H1 (cell line): Measurements from ENCODE around the gene MEIS2.

Experiments used
- BRCA1 ChIP-seq: IDR thresholded peaks from 2 replicates; pipeline ENCODE4 v1.6.1; 2012; ENCODE audit warnings: low read depth, low read length, improper control_type of control experiment
- CHD2 ChIP-seq: IDR thresholded peaks from 2 replicates; pipeline ENCODE4 v1.6.1; 2012; ENCODE audit warnings: low read length, improper control_type of control experiment
- EZH2 ChIP-seq: fragments of 200-600 bp; sonication (generic); IDR thresholded peaks from 2 replicates; pipeline ENCODE4 v1.7.1; 2012; ENCODE audit warnings: low read depth, mild to moderate bottlenecking, moderate library complexity, low read length, inconsistent platforms; ENCODE audit not compliant: severe bottlenecking
- FOSL1 ChIP-seq: IDR thresholded peaks from 2 replicates; pipeline ENCODE4 v1.6.1; 2011; ENCODE audit warnings: mild to moderate bottlenecking, low read depth, low read length, moderate library complexity; ENCODE audit not compliant: insufficient read depth
- JUN ChIP-seq: IDR thresholded peaks from 2 replicates; pipeline ENCODE4 v1.6.1; 2011; ENCODE audit warnings: low read depth, mild to moderate bottlenecking, improper control_type of control experiment, low read length
- MAFK ChIP-seq: IDR thresholded peaks from 2 replicates; pipeline ENCODE4 v1.6.1; 2012; ENCODE audit warnings: low read depth, mild to moderate bottlenecking, improper control_type of control experiment, low read length
- PHF8 ChIP-seq: fragments of 200-600 bp; sonication (generic); conservative IDR thresholded peaks from 2 replicates; pipeline ENCODE4 v1.7.1; 2012; ENCODE audit warnings: low read depth, mild to moderate bottlenecking, inconsistent platforms, low read length, moderate library complexity
- POLR2A ChIP-seq, 2 experiments: IDR thresholded peaks; 1 replicate in 1 of 2; 2 replicates in 1 of 2; pipeline ENCODE4 v1.6.1; 2011; ENCODE audit warnings: low read depth in 2 of 2, low read length in 2 of 2, mild to moderate bottlenecking in 2 of 2; ENCODE audit errors: control extremely low read depth in 1 of 2
- RFX5 ChIP-seq: IDR thresholded peaks from 2 replicates; pipeline ENCODE4 v1.6.1; 2011; ENCODE audit warnings: low read depth, low read length, improper control_type of control experiment, borderline replicate concordance
- RXRA ChIP-seq: IDR thresholded peaks from 2 replicates; pipeline ENCODE4 v1.6.1; 2011; ENCODE audit warnings: low read depth, mild to moderate bottlenecking, low read length, moderate library complexity; ENCODE audit not compliant: insufficient read depth
- SUZ12 ChIP-seq: fragments of 200-600 bp; sonication (generic); IDR thresholded peaks from 2 replicates; pipeline ENCODE4 v1.6.1; 2012; ENCODE audit warnings: mild to moderate bottlenecking, inconsistent platforms, low read length, moderate library complexity, mixed read lengths
- TF ChIP-seq, protein P1 (sequence below), 3 experiments: IDR thresholded peaks; 1 replicate in 2 of 3; 2 replicates in 1 of 3; pipeline versions ENCODE4 v1.5.1 to v1.6.1; 2011; ENCODE audit warnings: low read length in 3 of 3, mild to moderate bottlenecking in 3 of 3, inconsistent platforms in 2 of 3, low read depth in 1 of 3, moderate library complexity in 1 of 3; ENCODE audit not compliant: insufficient read depth in 1 of 3; ENCODE audit errors: control extremely low read depth in 1 of 3
- TF ChIP-seq, protein P2 (sequence below): IDR thresholded peaks from 2 replicates; pipeline ENCODE4 v1.6.1; 2011; ENCODE audit warnings: low read depth, mild to moderate bottlenecking, low read length; ENCODE audit not compliant: insufficient read depth
- TF ChIP-seq, protein P3 (sequence below): IDR thresholded peaks from 2 replicates; pipeline ENCODE4 v1.6.1; 2012; ENCODE audit warnings: inconsistent platforms

DNA sequence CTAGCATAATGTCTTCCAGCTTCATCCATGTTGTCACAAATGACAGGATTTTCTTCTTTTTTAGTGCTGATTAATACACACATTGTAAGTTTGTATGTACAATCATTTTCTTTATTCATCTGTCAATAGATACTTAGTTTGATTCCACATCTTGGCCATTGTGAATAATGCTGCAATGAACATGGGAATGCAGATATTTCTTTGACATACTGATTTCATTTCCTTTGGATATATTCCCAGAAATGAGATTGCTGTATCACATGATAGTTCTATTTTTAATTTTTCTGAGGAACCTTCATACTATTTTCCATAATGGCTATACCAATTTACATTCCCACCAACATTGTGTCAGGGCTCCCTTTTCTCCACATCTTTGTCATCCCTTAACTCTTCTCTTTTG is 117.9 kb downstream of the MEIS2 start:
- TF ChIP-seq RFX5 (no peak), JUN (no peak), CHD2 (no peak), EZH2 (no peak), POLR2A (IDR thresholded peaks at IDR 0.05; ENCODE audit: control extremely low read depth in 1 of 2, low read depth in 2 of 2, low read length in 2 of 2) (no peak), BRCA1 (no peak), MAFK (no peak), FOSL1 (no peak), RXRA (no peak), SUZ12 (no peak), PHF8 (no peak)
- TF ChIP-seq, protein P1, sequence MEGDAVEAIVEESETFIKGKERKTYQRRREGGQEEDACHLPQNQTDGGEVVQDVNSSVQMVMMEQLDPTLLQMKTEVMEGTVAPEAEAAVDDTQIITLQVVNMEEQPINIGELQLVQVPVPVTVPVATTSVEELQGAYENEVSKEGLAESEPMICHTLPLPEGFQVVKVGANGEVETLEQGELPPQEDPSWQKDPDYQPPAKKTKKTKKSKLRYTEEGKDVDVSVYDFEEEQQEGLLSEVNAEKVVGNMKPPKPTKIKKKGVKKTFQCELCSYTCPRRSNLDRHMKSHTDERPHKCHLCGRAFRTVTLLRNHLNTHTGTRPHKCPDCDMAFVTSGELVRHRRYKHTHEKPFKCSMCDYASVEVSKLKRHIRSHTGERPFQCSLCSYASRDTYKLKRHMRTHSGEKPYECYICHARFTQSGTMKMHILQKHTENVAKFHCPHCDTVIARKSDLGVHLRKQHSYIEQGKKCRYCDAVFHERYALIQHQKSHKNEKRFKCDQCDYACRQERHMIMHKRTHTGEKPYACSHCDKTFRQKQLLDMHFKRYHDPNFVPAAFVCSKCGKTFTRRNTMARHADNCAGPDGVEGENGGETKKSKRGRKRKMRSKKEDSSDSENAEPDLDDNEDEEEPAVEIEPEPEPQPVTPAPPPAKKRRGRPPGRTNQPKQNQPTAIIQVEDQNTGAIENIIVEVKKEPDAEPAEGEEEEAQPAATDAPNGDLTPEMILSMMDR (IDR thresholded peaks at IDR 0.05; ENCODE audit: control extremely low read depth in 1 of 3, insufficient read depth in 1 of 3, low read depth in 1 of 3, low read length in 3 of 3): no peak
- TF ChIP-seq, protein P2, sequence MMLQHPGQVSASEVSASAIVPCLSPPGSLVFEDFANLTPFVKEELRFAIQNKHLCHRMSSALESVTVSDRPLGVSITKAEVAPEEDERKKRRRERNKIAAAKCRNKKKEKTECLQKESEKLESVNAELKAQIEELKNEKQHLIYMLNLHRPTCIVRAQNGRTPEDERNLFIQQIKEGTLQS: no peak
- TF ChIP-seq, protein P3, sequence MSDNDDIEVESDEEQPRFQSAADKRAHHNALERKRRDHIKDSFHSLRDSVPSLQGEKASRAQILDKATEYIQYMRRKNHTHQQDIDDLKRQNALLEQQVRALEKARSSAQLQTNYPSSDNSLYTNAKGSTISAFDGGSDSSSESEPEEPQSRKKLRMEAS: no peak
